Esophagus squamous epithelium (tissue), 4 donors: Measurements from ENCODE around the gene FGF14.

ENCODE experiments used
- CTCF ChIP-seq, 6 experiments: fragments of 450-650 bp in 4 of 6; fragments of 200-600 bp in 2 of 6; sonication (generic) in 2 of 6; IDR thresholded peaks; one replicate each; pipeline ENCODE4 v1.5.1; 2016 to 2019; ENCODE audit warnings: antibody characterized with exemption in 6 of 6, mild to moderate bottlenecking in 4 of 6, moderate library complexity in 4 of 6
- POLR2A ChIP-seq, 4 donors: fragments of 450-650 bp; IDR thresholded peaks; one replicate each; pipeline ENCODE4 v1.6.1; 2017; ENCODE audit warnings: antibody characterized with exemption in 4 of 4, mild to moderate bottlenecking in 4 of 4, moderate library complexity in 3 of 4

- TF ChIP-seq CTCF (IDR thresholded peaks at IDR 0.05) (no peak), POLR2A (IDR thresholded peaks at IDR 0.05) (no peak)
Measured at GRCh38 chr13:102299366-102299765, 102.5 kb downstream of the FGF14 start.
